NCI-H1105 (cell line): ENCODE data around the gene DNER.
A peak's percentile ranks its signal among the peaks of the same experiment; 100 is the strongest.
"Not testable (repeated sequence)": the region's sequence is repeated elsewhere in the genome, so short reads cannot be mapped to it uniquely, and the experiment has no call there.

Experiments
- DNase-seq: peaks from one replicate; lab custom pipeline; 2025; lab: John Stamatoyannopoulos, UW

DNER gene

DNA sequence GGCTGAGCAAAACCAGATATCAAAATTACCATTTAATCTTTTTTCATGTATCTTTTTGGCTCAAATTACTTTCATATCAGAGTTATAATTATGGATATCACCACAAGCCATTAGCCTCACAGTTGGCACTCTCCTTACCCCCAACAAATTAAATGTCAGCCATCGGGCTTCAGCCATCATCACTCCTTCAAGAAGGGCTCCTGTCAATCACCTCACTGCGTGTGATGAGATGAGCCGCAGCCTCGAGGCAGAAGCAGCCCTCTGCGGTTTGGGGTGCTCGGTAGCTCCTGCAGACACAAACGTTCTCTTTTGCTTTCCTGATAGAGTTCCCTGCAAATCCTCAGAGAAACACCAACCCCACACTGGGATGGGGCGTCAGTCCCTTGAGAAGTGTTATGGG, 94.1 kb downstream of the DNER start:
- DNase-seq: no peak

DNA sequence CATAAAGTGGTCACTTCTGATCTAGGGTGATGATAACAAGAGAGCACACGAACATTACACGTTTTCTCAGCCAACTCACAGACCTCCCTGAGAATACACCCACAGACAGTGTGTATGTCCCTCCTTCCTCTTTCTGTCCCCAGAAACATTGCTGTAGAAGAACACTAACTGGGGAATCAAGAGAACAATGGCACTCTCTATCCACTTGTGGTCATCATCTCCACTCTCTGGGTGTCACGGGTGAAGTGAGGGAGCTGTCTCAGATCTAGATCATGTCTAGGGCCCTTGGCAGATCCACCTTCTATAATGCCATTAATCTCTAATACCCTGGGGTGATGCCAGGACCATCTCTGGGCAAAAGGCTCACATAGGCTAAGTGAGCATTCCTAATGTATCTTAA, 97.9 kb downstream of the DNER start:
- no peak for DNase-seq

DNA sequence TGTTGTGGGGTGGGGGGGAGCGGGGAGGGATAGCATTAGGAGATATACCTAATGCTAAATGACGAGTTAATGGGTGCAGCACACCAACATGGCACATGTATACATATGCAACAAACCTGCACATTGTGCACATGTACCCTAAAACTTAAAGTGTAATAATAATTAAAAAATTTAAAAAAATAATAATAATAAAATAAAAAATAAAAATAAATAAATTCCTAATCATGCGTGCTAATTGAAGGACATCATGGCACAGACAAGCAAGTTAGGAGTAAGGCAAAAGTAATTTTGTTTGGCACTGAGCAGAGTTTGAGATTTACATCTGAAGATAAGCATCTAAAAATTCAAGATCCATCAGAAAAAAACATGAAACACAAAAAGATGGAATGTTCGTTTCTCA, 100.3 kb downstream of the DNER start:
- DNase-seq: not testable (repeated sequence)

DNA sequence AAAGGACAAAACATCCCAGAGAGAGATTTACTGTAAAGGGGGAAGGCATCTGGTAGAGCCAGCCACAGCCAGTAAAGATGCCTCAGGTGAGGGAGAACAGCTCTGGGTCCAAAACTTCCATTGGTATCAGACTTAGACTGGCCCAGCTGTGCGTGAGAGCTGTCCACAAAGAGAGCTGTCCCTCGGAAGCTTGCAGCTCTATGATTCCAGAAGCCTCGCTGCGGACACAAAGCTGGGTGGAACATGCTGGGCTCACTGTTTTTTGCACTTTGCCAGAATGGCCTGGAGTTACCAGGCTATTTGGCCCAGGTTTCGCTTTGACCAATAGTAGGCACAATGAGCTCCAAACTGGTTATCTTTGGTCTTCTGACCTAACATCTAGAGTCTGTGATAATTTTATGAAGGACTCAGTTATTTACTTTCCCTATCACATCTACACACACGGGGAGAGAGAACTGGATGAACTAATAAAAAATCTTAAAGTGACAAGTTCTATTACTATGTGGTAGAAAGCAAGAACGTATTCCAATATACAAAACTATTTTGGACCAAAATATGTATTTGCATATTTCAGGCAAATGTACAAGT, 101.9 kb downstream of the DNER start:
- no peak for DNase-seq

DNA sequence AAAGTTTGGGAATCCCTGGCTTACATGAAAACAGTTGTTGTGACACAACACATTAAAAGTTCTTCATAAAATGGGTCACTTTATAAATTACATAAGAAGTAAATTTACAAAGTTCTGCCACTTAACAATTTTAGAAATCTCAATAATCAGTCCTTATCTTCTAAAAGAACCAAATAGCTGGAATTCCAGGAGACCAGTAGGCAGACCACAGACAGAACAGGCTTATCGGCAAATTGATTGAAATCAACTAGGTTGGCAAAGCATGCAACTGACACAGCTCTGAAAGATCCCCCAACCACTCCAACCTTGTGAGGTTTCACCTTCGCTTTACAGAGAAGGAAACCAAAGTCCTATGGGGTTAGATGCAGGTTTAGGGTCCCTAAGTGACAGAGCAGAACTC, 103.0 kb downstream of the DNER start:
- no peak for DNase-seq

DNA sequence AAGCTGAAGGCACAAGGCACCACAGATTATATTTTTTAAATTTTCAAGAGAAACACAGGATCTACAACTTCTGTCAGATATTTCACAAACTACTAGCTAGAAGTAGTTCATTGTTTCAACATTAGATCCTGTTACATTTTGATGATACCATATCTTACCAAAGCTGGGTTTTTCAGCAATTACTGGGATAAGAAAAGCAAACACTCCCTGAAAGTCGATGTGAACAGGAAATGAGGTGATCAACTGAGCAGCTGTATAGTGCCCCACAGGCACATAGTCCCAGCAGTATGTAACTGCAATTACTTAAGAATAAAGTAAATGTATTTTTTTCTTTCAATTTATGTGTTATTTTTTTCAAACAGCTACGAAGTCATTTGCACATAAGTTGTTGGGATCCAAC, 103.5 kb downstream of the DNER start:
- DNase-seq: no peak

DNA sequence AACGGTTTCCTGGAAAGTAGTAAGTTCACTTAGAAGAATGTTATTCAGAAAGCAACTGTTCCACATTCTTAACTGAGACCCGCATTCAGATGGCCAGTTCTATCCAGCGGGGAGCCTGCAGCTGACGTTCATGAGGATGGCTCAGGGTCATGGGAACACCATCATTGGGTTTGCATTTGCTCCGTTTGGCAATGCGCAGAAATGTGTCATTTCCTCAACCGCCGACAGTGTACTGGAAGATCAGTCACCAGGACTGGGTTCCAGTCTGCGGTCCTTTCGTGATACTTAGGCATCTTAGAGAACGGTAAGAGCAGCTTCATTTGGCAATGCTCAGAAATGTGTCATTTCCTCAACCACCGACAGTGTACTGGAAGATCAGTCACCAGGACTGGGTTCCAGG, 104.0 kb downstream of the DNER start:
- DNase-seq: no peak

DNA sequence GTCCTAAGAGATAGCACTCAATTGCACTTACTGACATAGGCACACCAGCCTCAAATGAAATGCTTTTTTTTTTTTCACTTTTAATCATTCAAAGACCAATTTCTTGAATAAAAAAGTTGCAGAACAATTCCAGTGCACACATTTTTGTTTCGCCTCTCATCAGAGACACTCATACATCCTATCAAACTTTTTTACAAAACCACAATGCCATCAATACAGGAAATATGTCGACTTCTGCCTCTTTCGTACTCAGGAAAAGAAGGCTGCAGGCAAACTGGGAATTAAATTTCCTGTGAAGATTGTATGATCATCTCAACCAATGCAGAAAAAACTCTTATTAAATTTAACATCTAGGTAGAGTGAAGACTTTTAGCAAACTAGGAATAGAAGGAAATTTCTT, 112.4 kb downstream of the DNER start:
- no peak for DNase-seq

DNA sequence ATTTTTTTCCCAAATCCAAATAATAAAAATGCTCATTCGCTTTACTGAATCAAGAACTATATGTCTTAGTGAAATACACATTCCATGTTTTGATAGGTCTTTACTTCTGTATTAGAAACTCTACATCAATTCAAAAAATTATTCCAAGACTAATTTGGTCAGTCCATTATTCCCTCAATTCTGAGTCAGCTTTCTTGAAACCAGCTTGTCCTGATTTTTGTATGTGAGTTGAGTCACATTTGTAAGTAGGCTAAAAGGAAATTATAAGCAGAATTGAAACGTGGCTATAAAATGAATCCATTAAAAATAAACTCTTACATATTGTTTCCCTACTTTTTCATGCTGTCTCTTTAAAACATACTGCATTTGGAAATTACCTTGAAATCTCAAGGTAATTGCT, 113.0 kb downstream of the DNER start:
- DNase-seq: no peak

DNA sequence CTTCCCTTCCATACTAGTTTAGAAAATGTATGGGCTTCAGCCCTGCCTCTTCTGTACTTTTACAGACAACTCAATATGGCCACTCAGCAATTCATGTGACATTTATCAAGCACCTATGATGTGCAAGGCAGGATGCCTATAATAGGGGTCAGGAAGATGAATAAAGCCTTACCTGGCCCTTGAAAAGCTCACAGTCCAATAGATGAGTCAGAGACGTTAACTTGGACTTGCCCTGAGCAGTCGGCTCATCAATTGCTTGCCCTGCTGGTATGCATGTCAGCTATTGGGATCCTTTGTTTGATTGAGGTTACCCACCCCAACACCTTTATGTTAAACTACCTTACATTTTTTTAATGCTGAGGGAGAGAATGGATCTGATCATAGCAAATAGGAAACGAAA, 116.1 kb downstream of the DNER start:
- DNase-seq: no peak

DNA sequence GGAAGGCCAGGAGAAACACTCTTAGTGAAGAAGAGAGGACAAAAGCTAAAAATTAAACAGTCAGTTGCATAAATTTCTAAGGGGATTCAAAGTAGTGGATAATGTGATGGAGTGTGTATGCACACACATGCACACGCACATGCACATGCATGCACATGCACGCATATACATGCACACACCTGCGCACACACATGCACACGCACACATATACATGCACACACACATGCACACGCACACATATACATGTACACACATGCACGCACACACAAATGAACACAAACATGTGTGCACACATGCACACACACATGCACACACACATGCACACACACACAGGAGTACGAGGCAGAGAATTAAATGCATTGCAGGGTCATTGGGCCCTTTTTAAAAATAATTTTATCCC, 117.6 kb downstream of the DNER start:
- DNase-seq: no peak

DNA sequence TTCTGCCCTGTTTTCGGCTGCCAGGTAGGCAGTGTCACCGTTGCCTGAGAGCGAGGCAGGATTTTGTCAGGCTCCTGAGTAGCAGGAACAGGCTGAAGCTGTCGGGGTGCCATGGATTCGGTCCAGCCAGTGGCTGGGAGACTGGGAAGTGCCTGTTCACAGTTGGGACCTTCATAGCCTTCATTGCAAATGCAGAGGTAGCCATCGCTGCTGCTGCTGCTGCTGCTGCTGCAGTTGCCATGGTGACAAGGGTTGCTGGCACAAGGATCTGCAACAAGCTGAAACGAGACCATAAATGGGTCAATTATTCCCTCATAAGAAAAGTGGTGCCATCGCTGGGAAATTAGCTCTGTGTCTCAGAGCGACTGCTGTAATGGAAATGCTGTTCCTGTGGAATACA, 122.7 kb downstream of the DNER start:
- peak; percentile 87 for DNase-seq

DNA sequence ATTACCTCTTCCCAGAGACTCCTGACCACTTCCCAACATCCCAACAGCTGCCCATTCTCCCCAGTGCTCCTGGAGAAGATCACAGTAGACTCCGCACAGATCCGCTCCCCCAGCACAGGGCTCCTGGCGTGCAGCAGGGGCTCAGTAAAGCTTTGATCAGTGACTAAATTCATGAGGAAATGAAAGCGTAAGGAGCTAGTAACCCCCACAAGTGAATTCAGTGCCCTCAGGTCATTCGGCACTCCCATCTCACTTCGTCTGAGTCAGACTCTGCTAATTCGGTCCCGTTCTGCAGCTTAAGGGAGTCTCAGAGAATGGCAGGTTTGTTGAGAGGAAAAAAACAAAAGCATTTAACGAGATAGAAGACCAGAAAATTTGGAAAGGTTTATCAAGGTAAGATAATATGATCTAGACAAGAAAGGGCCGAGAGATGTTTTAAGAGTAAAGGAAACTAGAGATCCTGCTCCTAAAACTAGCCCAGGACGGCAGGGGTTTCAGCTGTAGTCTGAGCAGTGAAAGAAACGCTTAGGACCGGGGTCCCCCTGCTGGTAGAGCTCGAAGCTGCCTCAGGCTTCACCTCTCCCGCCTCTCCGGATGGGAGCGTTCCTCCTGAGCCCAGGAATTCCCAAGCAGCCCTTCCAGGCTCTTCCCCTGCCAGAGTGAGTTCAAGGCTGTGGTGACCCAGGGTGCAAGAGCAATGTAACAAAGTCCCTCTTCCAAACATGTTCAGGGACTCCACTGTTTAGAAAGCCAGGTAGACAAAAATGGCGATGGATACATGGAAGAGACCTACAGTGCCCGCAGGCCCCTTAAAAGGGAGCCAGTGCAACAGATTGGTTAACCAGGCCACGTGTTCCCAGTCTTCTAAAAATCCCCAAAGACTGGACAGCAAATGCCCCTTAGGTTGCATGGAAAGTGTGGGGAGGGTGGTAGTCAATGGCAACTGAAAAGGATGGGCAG, 127.3 kb downstream of the DNER start:
- DNase-seq: peak; percentile 39

DNA sequence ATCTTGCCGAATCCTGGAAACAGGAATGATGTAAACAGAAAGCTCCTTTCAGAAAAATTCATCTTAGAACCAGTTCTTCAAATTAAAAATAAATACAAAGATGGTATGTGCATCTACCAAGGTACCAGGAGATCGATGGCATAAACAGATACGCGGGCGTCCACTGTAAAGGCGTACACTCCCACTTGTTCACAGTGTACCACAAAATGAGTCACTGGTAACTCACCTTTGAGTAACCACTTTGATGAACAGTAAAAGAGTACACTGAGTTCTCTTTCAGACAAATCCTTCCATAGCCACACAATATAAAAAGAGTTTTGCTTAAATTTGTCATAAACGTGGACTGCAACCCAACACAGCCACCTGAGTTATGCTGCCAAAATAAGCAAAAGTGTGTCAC, 128.3 kb downstream of the DNER start:
- DNase-seq: no peak

DNA sequence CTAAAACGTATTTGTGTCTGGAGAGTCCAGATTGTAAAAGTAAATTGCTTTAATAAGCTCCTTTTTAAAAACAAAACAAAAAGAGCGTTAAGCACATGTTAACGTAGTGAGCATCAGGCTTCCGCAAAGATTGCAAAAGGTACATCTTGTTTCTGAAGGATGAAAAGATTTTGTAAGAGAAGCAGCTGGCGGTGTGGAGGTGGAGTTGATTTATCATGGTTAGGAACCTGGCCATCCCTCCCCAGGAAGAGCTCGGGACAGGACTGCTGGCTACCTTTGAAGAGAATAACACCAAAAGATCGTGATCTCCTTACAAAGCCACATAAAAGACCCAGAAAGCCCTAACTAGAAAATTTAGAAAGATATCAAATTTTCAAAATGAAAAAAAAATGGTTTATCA, 132.2 kb downstream of the DNER start:
- no peak for DNase-seq

DNA sequence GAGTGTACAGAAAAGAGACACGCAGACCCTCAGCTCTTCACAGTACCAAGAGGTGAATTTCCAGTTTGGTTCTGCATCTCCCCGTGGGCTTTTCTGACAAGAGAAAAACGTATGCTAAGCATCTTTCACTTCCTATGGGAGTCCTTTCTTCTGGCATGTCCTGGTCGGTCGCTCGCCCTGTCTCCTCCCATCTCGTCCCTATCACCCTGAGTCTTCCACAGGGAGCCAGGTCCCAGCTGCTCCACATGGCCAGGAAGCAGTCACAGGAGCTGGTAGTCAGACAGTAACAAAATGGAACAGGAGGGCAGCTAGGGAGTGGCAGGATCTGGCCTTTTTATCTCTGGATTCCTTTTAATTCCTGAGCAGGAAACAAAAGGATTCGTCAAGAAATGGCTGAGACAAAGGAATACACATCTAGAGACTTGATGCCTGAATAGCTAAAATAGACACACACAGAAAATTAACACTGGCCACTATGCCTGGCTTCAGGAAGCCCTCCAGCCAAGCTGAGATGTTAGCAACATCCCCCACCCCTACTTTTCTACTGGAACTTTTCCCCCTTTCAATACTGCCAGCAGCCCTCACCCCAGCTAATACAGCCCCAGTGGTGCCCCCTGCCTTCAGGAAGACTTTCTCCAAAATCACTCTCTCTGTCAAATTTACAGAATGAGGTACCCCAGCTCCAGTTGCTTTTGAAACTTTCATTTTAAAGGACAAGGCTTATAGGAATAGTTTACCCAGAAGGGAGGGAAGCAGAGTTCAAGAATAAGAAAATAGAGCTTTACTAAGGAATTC, 136.1 kb downstream of the DNER start:
- no peak for DNase-seq

DNA sequence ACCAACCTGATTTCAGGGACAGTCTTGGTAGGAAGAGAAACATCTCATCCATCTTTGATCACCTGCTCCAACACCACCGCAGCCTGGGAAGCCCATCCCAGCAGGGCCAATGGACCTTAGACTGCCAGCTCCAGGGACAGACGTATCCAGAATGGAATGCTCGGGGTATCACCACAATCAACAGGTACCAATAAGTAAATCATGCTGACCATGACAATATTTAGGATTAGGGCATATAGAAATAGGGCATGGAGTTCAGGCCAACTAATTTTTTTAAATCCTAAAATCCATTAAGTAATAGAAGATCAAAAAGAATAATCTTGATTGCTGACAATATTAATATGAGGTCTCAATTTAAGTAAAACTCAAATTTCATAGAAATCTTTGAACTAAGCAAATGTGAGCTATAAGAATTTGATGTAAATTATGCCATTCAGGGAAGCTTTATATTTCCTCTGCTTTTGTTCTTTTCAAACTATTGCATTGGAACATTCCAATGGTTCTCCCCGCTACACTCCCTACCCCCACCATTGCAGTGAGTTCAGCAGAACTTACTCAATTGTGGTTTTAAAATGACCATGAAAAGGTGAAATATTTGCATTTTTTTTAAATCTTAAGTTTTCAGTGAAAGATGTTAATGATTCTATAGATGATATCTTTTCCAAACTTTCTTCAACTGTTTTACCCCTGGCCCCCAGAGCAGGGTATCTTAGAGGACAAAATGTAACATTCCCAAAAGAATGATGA, 138.6 kb downstream of the DNER start:
- DNase-seq: no peak

DNA sequence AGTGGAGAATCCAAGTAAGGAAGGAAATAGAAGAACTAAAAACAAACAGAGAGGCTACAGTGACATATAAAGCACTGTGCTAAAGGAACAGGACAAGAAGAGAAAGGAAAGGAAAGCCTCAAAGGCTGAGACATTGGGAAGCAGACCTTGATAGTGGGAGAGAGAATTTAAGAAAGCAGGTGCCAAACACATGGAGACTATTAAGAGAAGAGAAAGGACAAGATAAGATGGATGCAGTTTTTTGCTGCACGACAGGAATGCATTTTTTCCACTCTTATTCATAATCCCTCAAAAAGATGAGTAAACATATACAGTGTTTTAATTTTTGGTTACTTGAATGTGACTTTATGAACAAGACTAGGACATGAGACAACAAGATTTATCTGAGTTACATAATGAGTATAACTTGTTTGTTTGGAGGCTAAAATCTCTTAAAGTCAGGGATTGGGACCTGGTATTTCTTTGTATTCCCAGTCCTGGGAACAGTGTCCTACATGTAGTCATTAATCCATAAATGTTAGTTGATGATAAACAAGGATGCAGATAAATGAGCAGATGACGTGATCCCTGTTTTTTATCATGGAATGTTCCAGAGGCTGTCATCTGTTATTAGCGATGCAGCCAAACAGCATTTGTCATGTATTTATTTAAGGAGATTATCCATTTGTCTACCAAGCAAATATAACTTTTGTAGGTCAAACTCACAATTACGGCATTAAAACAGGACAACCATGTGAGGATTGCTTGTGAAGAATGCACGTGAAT, 141.7 kb downstream of the DNER start:
- DNase-seq: no peak

DNA sequence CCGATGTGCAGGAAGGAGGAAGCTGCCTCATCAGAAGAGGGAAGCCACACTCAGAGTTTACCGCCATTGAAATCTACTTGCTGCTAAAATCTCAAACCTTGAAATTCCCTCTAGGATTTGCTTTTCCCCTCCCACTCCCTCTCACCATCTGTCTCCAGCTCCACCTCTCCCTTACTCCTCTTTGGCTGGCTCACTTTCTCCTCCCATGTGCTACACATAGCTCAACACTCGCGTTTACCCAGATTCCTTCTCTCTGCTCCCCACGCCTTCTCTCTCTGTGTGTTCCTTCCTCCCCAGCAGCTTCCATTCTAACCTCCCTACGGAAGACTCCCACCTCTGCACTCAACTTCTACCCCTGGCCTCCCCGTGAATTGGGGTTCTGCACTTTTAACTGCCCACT, 143.1 kb downstream of the DNER start:
- DNase-seq: no peak

DNA sequence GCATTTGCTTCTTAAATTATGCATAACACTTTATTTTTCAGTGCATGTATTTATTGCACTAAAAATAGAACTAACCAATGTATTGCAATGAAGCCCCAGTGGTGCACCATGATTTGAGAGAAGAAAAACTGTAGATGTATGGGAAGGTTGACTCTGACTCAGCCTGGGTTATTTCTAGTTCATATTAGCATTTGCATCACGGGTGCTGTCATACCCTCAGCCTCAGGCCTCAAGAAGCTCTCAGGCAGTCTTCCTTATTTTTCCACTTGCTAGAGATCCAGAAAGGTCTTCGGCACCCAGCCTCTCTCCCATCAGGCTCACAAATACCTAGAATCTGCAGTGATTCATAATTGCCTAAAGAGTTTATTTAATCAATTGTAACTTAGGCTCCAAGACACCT, 148.0 kb downstream of the DNER start:
- no peak for DNase-seq

DNA sequence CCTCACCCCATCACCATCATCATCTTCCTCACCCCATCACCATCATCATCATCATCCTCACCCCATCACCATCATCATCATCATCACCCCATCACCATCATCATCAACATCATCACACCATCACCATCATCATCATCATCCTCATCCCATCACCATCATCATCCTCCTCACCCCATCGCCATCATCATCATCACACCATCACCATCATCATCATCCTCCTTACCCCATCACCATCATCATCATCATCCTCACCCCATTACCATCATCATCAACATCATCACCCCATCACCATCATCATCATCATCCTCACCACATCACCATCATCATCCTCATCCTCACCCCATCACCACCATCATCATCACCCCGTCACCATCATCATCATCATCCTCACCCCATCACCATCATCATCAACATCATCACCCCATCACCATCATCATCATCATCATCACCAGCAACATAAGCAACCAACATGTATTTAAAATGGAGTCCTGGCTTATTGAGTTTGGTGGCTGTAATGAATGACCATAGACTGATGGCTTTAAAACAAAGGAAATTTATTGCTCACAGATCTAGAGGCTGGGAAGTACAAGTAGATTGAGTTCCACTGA, 150.0 kb downstream of the DNER start:
- DNase-seq: no peak
